NCI-H128 (cell line): ENCODE data around the gene CEP170.

ENCODE experiments used
- DNase-seq: peaks from one replicate; lab custom pipeline; 2025; ENCODE audit not compliant: unreplicated experiment; lab: John Stamatoyannopoulos, UW

CEP170 gene

DNA sequence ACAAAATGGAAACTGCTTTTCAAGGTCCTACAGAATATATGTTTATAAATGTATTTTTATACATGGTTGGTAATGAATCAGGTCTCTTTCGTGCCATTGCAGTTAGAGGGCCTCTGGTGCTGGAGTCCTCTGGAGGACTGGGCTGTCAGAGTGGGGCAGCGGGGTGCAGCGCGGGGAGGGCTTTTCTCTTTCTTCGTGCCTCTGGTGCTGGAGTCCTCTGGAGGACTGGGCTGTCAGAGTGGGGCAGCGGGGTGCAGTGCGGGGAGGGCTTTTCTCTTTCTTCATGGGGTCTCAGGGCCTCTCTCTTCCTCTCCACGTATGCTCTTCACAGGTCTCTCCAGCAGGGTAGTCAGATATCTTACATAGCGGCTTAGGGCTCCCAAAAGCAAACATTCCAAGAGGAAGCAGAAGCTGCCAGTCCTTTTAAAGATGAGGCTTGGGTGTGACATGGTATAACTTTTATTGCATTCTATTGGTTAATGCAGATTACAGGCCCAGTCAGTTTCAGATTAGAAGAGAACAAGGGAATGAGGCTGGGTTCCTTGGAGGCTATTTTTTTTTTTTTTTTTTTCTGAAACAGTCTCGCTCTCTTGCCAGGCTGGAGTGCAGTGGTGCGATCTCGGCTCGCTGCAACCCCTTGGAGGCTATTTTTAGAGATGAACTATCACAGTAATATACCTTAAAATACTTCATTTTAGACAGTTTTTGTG is 13.8 kb upstream of the CEP170 start:
- no peak for DNase-seq

DNA sequence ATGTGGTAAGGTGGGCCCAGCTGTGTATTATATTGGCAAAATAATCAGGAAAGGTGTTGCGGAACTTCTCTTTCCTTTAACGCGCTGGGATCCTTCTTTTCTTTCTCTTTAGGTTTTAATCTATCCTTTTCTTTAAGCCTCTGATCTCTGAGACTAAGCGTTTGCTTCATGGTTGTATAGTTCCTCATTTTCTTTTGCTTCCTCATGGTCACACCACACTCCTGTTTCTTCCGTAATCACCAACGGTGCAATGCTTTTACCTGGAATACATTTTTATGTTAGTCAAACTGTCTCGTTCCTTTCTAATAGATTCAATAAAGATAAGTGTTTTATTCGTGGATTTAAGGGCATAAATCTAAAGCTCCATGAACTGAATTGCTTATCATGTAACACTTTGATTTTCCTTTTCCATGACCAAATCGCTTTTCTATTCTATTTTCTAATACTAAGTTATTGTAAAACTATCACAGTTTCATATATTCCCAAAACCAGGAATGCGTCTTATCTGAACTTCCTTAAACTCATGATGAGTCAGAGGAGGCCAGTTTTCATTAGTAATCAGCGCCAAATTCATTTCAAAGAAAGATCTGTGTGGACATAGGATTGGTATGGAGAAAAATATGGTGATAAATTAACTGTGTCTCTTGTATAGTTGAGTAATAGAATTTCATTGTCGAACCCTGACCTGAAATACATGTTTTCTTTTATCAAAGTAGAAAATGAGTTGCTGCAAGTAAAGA is 13.0 kb upstream of the CEP170 start:
- DNase-seq = no peak

DNA sequence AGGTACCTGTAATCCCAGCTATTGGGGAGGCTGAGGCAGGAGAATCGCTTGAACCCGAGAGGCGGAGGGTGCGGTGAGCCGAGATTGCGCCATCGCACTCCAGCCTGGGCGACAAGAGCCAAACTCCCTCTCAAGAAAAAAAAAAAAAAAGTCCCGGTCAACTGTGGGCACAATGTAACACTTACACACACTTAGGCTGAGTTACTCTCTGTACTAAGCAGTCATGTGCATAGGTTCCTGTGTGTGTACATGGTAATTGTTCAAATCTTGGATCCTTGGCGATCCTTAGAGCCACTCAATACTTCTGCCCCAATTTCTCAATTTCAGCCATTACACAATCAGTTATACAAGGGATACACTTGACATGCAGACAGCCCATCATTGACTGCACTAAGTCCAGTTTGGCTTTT is 12.4 kb upstream of the CEP170 start:
- no peak for DNase-seq

DNA sequence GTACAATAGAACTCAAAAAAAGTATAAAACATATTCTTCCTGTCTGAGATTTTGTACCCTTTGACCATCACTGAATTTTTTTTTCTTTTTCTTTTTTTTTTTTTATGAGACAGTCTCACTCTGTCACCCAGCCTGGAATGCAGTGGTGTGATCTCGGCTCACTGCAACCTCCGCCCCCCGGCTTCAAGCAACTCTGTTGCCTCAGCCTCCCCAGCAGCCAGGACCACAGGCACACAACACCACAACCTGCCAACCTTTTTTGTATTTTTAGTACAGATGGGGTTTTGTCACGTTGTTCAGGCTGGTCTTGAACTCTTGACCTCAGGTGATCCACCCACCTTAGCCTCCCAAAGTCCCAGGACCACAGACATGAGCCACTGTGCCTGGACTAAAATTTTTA is 11.2 kb upstream of the CEP170 start:
- DNase-seq = no peak

DNA sequence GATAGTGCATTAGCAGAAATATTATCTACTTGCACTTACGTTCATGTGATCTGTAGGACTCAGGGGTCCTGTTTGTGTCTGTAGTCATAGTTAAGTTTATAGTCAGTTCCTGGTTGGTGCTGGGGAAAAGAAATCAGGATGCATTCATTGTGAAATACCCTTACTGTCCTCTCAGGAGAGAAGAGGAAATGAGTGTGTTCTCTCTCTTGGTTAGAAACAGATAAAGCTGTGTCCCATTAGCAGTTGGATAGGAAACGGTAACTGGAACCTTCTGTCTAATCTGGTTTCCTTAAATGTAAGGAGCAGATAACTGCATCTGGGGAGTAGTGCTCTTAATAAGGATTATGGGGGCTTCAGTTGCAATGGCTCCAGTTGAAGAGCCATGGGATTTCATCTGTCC is 9.6 kb upstream of the CEP170 start:
- no peak for DNase-seq

DNA sequence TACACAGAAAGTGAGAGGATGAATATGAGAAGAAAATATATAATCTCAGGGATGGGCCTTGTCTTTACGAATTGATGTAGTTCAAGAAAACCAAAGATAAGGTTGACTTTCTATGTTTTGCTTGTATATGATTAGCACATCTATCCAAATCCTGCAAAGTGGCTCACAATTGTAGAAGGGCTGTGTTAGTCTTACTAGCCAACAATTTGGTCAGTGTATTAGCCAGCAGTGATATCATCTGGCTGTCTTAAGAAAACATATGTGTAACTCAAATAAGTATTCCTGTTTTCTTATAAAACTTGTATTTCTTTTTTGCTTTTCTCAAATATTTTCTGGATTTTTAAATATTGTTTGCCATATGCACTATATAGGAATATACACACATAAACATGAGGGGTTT is 6.3 kb upstream of the CEP170 start:
- no peak for DNase-seq

DNA sequence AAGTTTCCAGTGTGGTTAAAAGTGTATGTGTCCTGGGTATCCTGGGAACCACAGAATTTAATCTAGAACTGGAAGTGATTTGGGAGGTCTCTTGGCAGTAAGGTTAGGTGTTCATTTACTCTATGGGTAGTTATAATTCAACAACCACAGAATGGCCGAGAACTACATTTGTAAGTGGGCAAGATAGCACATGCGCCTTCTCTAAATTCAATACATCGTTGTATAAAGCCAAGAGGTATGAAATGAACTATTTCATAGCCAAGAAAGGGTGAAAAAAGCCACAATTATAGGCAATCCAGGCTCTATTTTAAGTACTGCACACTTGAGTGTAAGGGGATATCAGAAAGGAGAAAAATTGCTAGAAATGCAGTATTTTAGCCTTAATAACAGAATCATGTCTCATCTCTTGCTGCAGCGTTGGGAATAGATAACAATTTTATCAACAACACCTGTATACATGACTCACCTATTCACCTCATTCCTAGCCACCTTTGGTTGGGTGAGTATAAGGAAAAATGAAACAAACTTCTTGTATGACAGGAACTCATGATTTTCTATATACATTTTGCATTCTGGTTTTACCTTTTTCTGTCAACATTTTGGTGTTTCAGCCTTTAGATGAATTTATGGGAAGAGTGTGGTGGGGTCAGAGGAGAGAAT is 5.3 kb upstream of the CEP170 start:
- no peak for DNase-seq

DNA sequence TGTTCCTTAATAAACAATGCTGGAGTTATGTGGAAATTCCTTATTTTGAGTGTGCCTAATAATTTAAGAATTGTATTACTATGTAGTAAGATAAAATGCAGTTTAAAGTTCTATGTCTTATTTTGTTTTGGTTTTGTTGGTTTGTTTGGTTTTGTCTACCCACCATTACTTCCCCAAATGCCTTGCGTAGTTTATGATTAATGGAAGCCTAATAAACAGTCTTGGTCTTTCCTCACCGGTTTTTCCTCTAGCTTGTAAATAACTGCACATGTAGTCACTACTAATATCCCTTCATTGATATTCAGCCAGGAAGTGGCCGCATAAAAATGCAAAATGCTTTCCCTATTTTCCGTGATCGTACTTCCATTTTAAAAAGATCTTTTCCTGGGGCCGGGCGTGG is 3.6 kb upstream of the CEP170 start:
- no peak for DNase-seq

DNA sequence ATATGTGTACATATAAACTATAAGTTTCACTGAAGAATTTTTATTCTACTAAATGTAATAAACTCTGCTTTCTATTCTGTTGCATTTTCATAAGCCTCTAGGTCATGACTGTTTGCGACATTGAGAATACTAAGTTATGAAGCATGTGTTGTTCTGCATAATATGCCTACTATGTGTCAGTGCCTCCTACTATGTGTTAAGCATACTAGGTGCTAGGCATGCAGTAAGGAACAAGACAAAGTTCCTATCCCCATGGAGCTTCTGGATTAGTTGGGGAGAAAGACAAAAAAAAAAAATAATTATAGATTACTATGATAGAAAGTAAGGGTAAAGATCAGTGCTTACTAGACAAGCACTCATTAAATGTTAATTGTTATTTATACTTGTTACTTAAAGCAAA is 2.1 kb upstream of the CEP170 start:
- DNase-seq = no peak

DNA sequence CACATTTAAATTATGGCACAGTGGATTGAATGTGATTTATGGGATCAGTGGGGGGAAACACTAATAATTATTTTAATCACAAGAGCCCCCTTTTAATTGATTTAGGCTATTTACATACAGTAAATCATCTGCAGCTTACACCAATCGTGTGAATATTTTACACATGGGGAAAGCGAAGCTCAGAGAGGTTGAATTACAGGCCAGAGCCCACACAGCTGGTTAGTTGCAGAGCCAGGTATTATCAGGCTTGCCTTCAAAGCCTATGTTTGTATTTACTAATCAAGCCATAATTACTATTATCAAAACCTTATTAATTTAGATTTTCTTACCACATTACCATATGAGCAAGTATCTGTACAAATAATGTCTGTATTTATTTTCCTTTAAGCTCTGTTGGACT is 1.5 kb upstream of the CEP170 start:
- DNase-seq = no peak

DNA sequence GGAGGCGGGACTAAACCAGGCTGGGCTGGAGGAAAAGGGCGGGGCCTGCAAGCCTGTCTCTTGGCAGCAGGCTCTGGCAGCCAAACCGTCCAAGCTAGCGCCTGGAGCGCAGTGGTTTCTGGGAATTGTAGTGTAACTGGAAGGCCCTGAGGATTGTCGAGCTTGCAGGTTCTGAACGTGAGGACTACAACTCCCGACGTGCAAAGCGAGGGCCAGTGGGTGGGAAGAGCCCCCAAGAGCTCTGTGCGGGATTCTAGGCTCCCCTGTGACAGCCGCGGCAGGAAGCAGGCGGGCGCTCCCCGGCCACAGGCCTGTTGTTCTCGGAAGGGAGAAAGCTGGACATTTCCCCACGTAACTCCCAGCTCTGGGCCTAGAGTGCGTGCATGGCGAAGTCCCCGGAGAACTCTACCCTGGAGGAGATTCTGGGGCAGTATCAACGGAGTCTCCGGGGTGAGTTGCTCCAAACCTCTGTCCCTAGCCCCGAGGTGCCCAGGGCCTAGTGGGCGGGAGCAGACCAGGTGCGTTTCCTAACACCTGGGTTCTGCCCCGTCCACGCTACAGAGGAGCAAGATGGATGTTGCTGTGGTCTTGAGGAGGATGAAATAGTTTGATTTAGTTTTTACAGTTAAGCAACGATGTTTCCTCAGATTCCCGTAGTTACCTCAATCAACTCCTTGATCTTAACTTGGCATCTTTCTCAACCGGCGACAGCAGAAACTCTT is 871 bp upstream of the CEP170 start, which contains the start of gene SDCCAG8:
TSS of gene SDCCAG8 (plus strand) at position 251 of the 722 bp plus-strand sequence. CDS start at position 384, 133 bp downstream.
- peak; percentile 99 for DNase-seq

DNA sequence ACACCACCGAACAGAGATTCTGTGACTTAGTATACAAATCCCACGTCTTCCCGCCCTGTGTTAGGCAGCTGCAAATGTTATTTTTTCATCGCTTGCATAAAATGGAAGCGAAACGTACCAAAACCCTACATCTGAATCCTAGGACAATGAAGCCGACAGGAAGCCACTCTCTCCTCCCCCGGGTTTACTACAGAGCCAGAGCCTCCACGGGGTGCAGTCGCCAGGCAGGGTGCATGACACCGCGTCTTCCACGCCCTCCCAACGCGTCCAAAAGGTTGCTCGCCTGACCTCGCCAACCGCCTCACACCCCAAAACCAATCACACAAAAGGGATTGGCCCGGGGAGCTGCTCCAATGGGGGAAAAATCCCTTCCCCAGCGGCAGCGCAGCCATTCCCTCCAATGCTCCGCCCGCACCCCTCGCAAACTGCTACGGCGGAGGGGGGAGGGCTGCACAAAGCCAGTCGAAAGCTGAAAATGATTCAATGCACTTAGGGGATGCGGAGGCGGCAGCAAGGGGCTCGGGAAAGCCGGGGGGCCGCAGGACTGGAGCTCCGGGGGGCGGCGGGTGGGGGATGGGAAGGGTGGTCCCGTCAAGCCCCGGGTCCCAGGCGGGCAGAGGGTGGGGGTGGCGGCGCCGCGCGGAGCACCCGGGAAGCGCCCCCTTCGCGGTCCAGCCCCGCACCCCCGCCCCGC is 701 bp downstream of the CEP170 start:
- peak; percentile 45 for DNase-seq

DNA sequence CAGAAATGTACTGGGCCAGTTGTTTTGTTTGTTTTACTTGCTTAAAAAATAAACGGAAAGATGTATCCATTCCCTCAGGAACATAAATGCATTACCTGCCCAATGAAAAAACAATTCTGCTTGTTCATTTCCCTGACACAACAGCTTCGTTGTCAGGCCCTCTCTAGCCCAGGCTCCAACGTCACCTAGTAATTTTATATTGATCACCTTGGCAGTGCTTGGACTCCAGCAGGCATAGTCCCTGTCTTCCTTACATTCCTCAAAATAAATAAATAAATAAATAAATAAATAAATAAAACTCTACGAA is 1.2 kb downstream of the CEP170 start:
- no peak for DNase-seq

DNA sequence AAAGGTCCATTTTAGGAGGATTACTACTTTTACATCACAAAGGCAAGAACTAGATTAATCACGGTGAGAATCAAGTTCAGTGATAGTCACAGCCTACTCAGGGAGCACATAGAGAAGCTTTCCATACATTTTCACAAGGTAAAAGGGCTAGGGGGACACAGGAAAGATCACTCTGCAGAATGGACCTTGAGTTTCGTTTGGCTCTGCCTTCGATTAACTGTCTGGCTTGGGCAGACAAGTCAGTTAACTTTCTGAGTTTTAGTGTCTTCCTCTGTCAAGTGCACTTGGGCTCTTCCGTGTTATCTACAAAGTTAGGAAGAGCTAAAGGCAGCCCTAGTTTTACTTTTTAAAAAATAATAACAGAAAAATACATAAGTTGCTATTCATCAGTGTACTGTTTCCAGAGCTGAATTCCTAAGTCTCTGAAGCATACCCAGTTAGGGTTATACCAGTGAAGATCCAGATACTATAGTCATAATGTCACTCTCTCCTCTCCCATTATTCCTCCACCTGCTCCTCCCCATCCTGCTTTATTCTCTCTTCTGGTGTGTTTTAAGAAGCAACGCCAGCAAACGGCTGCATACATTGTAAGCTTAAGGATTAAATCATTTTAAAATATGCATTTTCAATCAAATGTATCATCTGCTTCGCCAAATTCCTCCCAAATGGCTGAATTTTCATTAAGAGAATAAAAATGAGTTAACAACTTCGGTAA is 1.7 kb downstream of the CEP170 start:
- DNase-seq = no peak

DNA sequence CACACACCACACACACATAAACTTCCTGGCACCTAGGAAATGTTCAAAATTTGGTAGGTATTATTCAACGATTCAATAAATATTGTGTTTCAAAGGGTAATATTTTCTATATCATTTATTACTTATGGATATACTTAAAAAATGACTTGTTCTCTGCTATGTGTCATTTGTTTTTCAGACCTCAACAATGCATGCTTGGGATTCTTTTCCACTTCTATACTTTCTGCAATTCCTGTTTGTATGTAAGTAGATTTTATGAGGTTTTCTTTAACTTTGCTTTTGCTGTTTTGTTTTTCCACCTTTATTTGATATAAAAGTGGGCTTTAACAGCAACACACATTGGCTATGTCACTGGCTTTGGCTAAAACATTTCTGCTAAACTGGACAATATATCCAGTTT is 3.5 kb downstream of the CEP170 start:
- DNase-seq = no peak

DNA sequence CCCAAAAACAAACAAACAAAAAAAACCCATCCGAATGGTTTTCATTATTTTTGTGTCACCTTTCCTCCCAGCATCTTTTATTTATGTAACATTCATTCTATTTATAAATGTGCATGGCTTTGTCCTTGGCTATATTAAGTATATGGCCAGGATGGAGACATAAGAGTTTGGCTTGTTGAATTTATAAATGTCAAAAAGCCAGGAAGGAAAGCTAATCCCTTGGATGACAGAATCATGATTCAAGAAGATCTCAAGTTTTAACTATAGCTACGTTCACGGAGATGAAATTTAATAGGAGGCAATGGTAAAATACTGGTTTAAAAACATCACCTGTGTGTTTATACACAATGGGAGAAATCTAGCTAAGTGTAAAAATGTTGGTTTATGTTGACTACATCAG is 5.0 kb downstream of the CEP170 start:
- DNase-seq = no peak

DNA sequence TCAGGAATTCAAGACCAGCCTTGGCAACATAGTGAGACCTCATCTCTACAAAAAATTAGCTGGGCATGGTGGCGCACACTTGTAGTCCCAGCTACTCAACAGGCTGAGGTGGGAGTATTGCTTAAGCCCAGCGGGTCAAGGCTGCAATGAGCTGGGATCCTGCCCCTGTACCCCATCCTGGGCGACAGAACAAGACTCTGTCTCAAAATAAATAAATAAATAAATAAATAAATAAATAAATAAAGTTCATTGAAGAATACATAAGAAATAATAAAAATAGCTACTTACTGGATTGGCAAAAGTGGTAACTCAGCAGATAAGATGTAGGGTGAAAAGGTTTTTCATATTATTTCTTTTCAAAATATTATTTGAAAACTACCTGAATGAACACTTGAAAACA is 5.9 kb downstream of the CEP170 start:
- no peak for DNase-seq

DNA sequence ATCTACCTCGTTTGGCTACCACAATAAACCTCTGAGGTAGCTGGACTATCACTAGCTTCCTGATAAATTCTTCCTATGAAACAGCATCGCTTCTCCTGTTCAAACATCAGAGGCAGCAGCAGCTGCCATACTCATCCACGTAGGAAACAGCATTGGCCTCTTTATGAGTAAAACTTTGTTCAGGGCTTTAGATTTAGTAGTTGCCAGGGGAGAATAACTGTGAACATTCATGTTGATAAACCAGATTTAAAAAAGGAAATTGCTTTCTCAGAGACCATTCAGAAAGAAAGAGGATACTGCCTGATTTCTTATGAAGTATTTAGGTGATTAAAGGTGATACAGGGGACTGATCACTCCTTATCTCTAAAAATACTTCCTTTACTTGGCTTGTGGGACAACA is 7.2 kb downstream of the CEP170 start:
- no peak for DNase-seq

DNA sequence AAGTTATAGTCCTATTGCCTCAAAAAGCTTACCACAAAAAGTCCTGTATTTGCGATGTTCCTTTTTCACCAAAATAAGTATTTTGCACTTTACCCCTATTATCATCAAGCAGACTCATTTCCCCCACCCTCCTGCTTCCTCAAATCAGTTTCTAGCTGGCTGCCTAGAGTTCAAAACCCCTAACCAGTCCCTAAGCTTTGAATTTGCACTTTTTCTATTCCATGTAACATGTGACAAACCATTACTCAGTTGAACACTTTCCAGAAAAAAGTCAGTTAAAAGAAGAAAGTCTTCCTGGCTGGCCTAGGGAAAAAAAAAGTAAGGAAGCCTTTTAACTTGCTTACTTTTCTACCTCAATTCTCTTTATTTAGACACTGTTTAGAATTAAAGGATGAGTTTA is 8.2 kb downstream of the CEP170 start:
- no peak for DNase-seq

DNA sequence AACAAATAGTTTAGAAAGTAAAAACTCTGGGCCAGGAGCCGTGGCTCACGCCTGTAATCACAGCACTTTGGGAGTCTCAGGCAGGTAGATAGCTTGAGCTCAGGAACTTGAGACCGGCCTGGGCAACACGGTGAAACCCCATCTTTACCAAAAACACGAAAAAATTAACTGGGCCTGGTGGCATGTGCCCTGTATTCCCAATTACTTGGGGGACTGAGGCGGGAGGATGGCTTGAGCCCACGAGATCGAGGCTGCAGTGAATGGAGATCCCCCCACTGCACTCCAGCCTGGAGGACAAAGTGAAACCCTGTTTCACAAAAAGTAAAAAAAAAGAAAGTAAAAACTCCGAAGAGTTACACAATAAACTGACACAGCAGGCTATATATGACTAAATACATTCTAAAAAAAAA is 10.6 kb downstream of the CEP170 start:
- no peak for DNase-seq
